Activated B cell treated with CpG ODN at 0.5 μM for 24 hours (primary cell): ENCODE data around the gene NEDD9. TPM values are rescaled to one million over a fixed set of nuclear protein-coding genes. Genes with fewer than 3 reads are reported as not detected.
A peak's percentile ranks its signal among the peaks of the same experiment; 100 is the strongest.

Source experiments
- ATAC-seq: fragments of 200-7000 bp; cut with Tn5 transposase; one replicate; pipeline ENCODE4 v1.10.0; 2021; ENCODE audit warnings: low read depth, mild to moderate bottlenecking, moderate library complexity
- CTCF ChIA-PET: fragments of 350-600 bp; sonication (Branson Sonifier 250); formaldehyde crosslinking; loops from one replicate; lab custom pipeline; 2021; ENCODE audit warnings: antibody characterized with exemption; lab: Charles Lee
- POLR2A ChIA-PET: fragments of 350-600 bp; sonication (Branson Sonifier 250); formaldehyde crosslinking; loops from one replicate; lab custom pipeline; 2021; ENCODE audit warnings: antibody characterized with exemption; lab: Charles Lee
- DNase-seq: peaks from one replicate; pipeline ENCODE4 v3.0.0; 2022
- H3K27ac Mint-ChIP-seq: one replicate; pipeline ENCODE4 v1.8.0; 2020; ENCODE audit warnings: mixed read lengths
- H3K27me3 Mint-ChIP-seq: one replicate; pipeline ENCODE4 v1.8.0; 2021; ENCODE audit warnings: mixed read lengths
- H3K36me3 Mint-ChIP-seq: one replicate; pipeline ENCODE4 v1.8.0; 2021; ENCODE audit warnings: low read depth, mixed read lengths
- H3K4me1 Mint-ChIP-seq: one replicate; pipeline ENCODE4 v1.8.0; 2021; ENCODE audit warnings: mixed read lengths
- H3K4me3 Mint-ChIP-seq: one replicate; pipeline ENCODE4 v1.8.0; 2020; ENCODE audit warnings: mild to moderate bottlenecking, mixed read lengths
- H3K9me3 Mint-ChIP-seq: one replicate; pipeline ENCODE4 v1.8.0; 2020; ENCODE audit warnings: mixed read lengths
- CTCF ChIP-seq: fragments of 200-600 bp; IDR thresholded peaks from one replicate; pipeline ENCODE4 v1.8.0; 2022; ENCODE audit warnings: antibody characterized with exemption, mild to moderate bottlenecking
- intact Hi-C: fragments of 100-400 bp; cut with micrococcal nuclease; formaldehyde crosslinking; loops from one replicate; pipeline ENCODE4 v1.15.1; 2024
- total RNA-seq: library from RNA; stranded (reverse); gene quantifications from 2 replicates; pipeline ENCODE4 v1.2.3, GENCODE V29; 2022

NEDD9 gene
- total RNA-seq, 1 donor from 2014 or later: 61.9 TPM

GRCh38 chr6:11177271-11177670, 55.2 kb downstream of the NEDD9 start:
- ChIA-PET CTCF (interaction anchor here (2.2 kb wide), 1 partner anchor 319 kb away, joined by 11 read pairs; no protein-coding TSS in a partner anchor), POLR2A (no interaction called here)
- intact Hi-C loops: loop anchor here (5.0 kb wide), 1 partner anchor 40 kb away; no protein-coding TSS in a partner anchor
- TF ChIP-seq CTCF: no peak
- DNase-seq: no peak
- peaks cover 4% of the 10 kb centered on the region for H3K9me3 Mint-ChIP-seq
- H3K27ac Mint-ChIP-seq: no peak overlapping the region
- H3K36me3 Mint-ChIP-seq: peaks cover 9% of the 10 kb centered on the region
- H3K4me3 Mint-ChIP-seq: no peak overlapping the region
- peaks cover 7% of the 10 kb centered on the region for H3K4me1 Mint-ChIP-seq
- no peak for ATAC-seq
- no peaks in the 10 kb centered on the region for H3K27me3 Mint-ChIP-seq

GRCh38 chr6:11174242-11174611, 58.2 kb downstream of the NEDD9 start:
- H3K27ac Mint-ChIP-seq: no peak overlapping the region

GRCh38 chr6:11172501-11173327, 59.8 kb downstream of the NEDD9 start:
- POLR2A ChIA-PET: interaction anchor here (1.0 to 2.4 kb wide), 2 partner anchors 288 to 323 kb away, joined by 3 to 5 read pairs; no protein-coding TSS in a partner anchor
- peak; percentile 89 for TF ChIP-seq CTCF
- Mint-ChIP-seq H3K4me1 (peaks cover 9% of the 10 kb centered on the region), H3K27me3 (no peaks in the 10 kb centered on the region), H3K36me3 (no peaks in the 10 kb centered on the region), H3K9me3 (no peaks in the 10 kb centered on the region), H3K4me3 (peak overlapping the region; percentile 42), H3K27ac (no peak overlapping the region)
- ATAC-seq (peak; percentile 77), DNase-seq (peak; percentile 68)
- CTCF ChIA-PET: interaction anchor here (0.6 to 7.5 kb wide), 16 partner anchors 16 to 403 kb away, joined by 3 to 157 read pairs (median 4); no protein-coding TSS in a partner anchor
- intact Hi-C loops: loop anchor here (1.0 to 5.0 kb wide), 8 partner anchors 28 to 403 kb away; partner anchors contain the start of gene NEDD9

More at GRCh38 chr6:11174242-11174611, 58.2 kb downstream of the NEDD9 start:
- POLR2A ChIA-PET: interaction anchor here (1.3 kb wide), 1 partner anchor 207 kb away, joined by 4 read pairs; no protein-coding TSS in a partner anchor
- Mint-ChIP-seq H3K36me3 (no peaks in the 10 kb centered on the region), H3K4me3 (no peak overlapping the region), H3K9me3 (no peaks in the 10 kb centered on the region), H3K4me1 (peaks cover 9% of the 10 kb centered on the region), H3K27me3 (no peaks in the 10 kb centered on the region)
- intact Hi-C loops: loop anchor here (5.0 kb wide), 1 partner anchor 148 kb away; no protein-coding TSS in a partner anchor
- no peak for DNase-seq
- ATAC-seq: no peak
- CTCF ChIA-PET: interaction anchor here (1.3 to 7.5 kb wide), 3 partner anchors 285 to 401 kb away, joined by 5 to 157 read pairs (median 6); no protein-coding TSS in a partner anchor
- no peak for TF ChIP-seq CTCF

- ATAC-seq (no peak), DNase-seq (no peak)
- Mint-ChIP-seq H3K27ac (no peak overlapping the region), H3K9me3 (no peaks in the 10 kb centered on the region), H3K36me3 (no peaks in the 10 kb centered on the region), H3K4me3 (no peak overlapping the region), H3K27me3 (no peaks in the 10 kb centered on the region), H3K4me1 (peaks cover 9% of the 10 kb centered on the region)
- CTCF ChIA-PET: interaction anchor here (0.6 to 7.5 kb wide), 17 partner anchors 9 to 404 kb away, joined by 3 to 157 read pairs (median 4); no protein-coding TSS in a partner anchor
- intact Hi-C loops: loop anchor here (1.0 to 5.0 kb wide), 8 partner anchors 28 to 403 kb away; partner anchors contain the start of gene NEDD9
- POLR2A ChIA-PET: interaction anchor here (1.0 to 2.4 kb wide), 2 partner anchors 289 to 324 kb away, joined by 3 to 5 read pairs; no protein-coding TSS in a partner anchor
- no peak for TF ChIP-seq CTCF
Observed at GRCh38 chr6:11171952-11172351, 60.5 kb downstream of the NEDD9 start.
